ENCODE measurements around the gene CEPT1.

DNA sequence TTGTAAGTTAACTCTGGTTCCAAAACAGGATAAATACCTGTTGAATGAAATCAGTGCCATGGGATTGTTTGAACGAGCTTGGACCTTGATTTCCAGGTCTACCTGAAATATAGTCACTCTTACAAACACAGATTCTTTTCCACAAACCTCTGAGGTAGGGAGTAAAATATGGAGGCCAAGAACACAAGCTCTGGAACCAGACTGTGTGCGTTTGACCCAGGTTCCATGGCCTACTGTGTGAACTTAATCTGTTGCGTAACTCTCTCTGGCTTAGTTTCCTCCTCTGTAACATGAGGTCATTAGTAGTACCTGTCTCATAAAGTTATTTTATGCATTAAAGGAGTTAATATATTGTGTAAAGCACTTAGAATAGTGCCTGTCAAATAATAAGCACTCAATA lies 35.3 kb downstream of the CEPT1 start:
- TF ChIP-seq, protein P1, sequence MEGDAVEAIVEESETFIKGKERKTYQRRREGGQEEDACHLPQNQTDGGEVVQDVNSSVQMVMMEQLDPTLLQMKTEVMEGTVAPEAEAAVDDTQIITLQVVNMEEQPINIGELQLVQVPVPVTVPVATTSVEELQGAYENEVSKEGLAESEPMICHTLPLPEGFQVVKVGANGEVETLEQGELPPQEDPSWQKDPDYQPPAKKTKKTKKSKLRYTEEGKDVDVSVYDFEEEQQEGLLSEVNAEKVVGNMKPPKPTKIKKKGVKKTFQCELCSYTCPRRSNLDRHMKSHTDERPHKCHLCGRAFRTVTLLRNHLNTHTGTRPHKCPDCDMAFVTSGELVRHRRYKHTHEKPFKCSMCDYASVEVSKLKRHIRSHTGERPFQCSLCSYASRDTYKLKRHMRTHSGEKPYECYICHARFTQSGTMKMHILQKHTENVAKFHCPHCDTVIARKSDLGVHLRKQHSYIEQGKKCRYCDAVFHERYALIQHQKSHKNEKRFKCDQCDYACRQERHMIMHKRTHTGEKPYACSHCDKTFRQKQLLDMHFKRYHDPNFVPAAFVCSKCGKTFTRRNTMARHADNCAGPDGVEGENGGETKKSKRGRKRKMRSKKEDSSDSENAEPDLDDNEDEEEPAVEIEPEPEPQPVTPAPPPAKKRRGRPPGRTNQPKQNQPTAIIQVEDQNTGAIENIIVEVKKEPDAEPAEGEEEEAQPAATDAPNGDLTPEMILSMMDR (IDR thresholded peaks at IDR 0.05; ENCODE audit: insufficient read depth, low read length, poor library complexity, severe bottlenecking), result no peak
- TF ChIP-seq EZH2phosphoT487 (conservative IDR thresholded peaks at IDR 0.05; ENCODE audit: low read length), result no peak
